Naive thymus-derived CD8-positive, alpha-beta T cell (primary cell): ENCODE measurements around the gene CCHCR1. TPM values are rescaled to one million over a fixed set of nuclear protein-coding genes. Genes with fewer than 3 reads are reported as not detected.
"Not testable (repeated sequence)": the region's sequence is repeated elsewhere in the genome, so short reads cannot be mapped to it uniquely, and the experiment has no call there.

Experiments
- ATAC-seq, 2 donors: fragments of 150-1000 bp; cut with Tn5 transposase in 1 of 2; sonication (Bioruptor Pico), chemical (Tn5 transposase) in 1 of 2; 1 replicate in 1 of 2; 2 replicates in 1 of 2; pipeline ENCODE4 v1.10.0; 2021; ENCODE audit warnings: mild to moderate bottlenecking in 2 of 2, moderate library complexity in 2 of 2
- POLR2A ChIA-PET: fragments of 350-600 bp; sonication (Branson Sonifier 250); formaldehyde crosslinking; loops from one replicate; lab custom pipeline; 2021; ENCODE audit warnings: antibody characterized with exemption; lab: Charles Lee
- DNase-seq, 10 donors: peaks; one replicate each; pipeline versions ENCODE4 v3.0.0 to v3.0.0-alpha.2; 2020 to 2022
- H3K27ac Mint-ChIP-seq, 10 donors: one replicate each; pipeline ENCODE4 v1.8.0; 2020 to 2022; ENCODE audit warnings: mild to moderate bottlenecking in 10 of 10, mixed read lengths in 10 of 10, moderate library complexity in 4 of 10, inconsistent platforms in 1 of 10
- H3K27me3 Mint-ChIP-seq, 5 donors: one replicate each; pipeline ENCODE4 v1.8.0; 2021 to 2022; ENCODE audit warnings: mixed read lengths in 5 of 5
- H3K36me3 Mint-ChIP-seq, 3 donors: one replicate each; pipeline ENCODE4 v1.8.0; 2020 to 2022; ENCODE audit warnings: mixed read lengths in 3 of 3, mild to moderate bottlenecking in 2 of 3, inconsistent platforms in 1 of 3
- H3K4me1 Mint-ChIP-seq, 4 donors: one replicate each; pipeline ENCODE4 v1.8.0; 2021 to 2022; ENCODE audit warnings: mixed read lengths in 4 of 4
- H3K4me3 Mint-ChIP-seq, 10 donors: one replicate each; pipeline ENCODE4 v1.8.0; 2020 to 2022; ENCODE audit warnings: mild to moderate bottlenecking in 10 of 10, mixed read lengths in 10 of 10, moderate library complexity in 6 of 10, inconsistent platforms in 1 of 10
- H3K9me3 Mint-ChIP-seq, 9 donors: one replicate each; pipeline ENCODE4 v1.8.0; 2020 to 2022; ENCODE audit warnings: mixed read lengths in 9 of 9, mild to moderate bottlenecking in 3 of 9, inconsistent platforms in 1 of 9, moderate library complexity in 1 of 9
- polyA plus RNA-seq, 3 donors: library from polyadenylated mRNA; unstranded; fragments of 300-500 nt; fragmentation: Illumina TruSeq; gene quantifications; one replicate each; pipeline ENCODE4 v1.2.3, GENCODE V29; 2021
- total RNA-seq, 8 experiments: library from RNA in 2 of 8; stranded (reverse) in 2 of 8; gene quantifications; one replicate each; pipeline ENCODE4 v1.2.3 and lab custom pipeline; 2021 to 2026

CCHCR1 gene, protein sequence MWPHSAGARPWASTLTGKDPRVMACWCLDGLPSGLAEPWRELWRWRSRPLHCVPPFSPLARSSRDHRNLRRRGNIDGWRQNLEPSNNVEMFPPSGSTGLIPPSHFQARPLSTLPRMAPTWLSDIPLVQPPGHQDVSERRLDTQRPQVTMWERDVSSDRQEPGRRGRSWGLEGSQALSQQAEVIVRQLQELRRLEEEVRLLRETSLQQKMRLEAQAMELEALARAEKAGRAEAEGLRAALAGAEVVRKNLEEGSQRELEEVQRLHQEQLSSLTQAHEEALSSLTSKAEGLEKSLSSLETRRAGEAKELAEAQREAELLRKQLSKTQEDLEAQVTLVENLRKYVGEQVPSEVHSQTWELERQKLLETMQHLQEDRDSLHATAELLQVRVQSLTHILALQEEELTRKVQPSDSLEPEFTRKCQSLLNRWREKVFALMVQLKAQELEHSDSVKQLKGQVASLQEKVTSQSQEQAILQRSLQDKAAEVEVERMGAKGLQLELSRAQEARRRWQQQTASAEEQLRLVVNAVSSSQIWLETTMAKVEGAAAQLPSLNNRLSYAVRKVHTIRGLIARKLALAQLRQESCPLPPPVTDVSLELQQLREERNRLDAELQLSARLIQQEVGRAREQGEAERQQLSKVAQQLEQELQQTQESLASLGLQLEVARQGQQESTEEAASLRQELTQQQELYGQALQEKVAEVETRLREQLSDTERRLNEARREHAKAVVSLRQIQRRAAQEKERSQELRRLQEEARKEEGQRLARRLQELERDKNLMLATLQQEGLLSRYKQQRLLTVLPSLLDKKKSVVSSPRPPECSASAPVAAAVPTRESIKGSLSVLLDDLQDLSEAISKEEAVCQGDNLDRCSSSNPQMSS
- 10 to 100 TPM; 36.4 to 37.8 TPM for total RNA-seq
- 1 to 10 TPM; 6.3 to 9.2 (median 6.4) TPM for polyA plus RNA-seq
- total RNA-seq (lab: John Stamatoyannopoulos, UW), result 14.9 to 51.7 (median 27.9) reads per million in 6 experiments

DNA sequence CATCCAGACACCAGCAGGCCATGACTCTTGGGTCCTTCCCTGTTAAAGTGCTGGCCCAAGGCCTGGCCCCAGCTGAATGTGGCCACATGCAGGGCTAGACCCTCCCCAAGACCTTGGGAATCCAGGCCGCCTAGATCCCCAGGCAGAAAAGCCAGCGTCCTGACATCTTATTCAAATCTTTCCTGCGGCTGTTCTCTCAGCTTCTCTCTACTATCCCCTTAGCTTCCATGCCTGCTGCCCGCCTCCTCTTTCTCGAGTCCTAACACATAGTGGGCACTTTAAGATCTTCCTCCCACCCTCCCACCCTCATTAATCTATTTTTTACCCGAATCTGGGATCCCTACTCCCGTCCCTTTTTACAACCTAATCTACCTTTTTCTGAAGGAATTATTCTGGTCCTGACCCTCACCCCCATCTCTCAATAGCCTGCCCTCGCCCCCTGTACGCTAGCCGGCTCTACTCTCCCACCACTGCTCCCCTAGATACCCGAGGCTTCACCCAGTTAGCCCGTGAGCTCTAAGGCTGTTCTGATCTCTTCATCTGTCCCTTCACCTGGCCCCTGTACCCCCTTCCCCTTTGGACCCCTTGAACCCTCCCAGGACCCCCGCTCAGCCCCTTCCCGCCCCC is at the start of gene CCHCR1:
TSS of gene CCHCR1 (minus strand) at position 290 of the 627 bp plus-strand sequence. CDS start at position 88, 202 bp downstream.
- H3K4me3 Mint-ChIP-seq, result peak within 1 kb of the TSS; percentile 83 to 100 (median 93)
- POLR2A ChIA-PET, result interaction anchor here (0.6 to 2.0 kb wide), 8 partner anchors 12 to 449 kb away, joined by 3 to 12 read pairs (median 4); no protein-coding TSS in a partner anchor
- H3K36me3 Mint-ChIP-seq, result peaks cover 0 to 22% (median 15%) of the 10 kb centered on the region in 3 donors
- ATAC-seq (peak; percentile 28 to 46), DNase-seq (no peak)
- H3K27me3 Mint-ChIP-seq, result no peaks in the 10 kb centered on the region
- peak within 1 kb of the TSS; percentile 60 to 96 (median 88) for H3K27ac Mint-ChIP-seq
- H3K4me1 Mint-ChIP-seq, result peaks cover 15 to 31% (median 24%) of the 10 kb centered on the region in 4 donors
- H3K9me3 Mint-ChIP-seq, result no peaks in the 10 kb centered on the region

DNA sequence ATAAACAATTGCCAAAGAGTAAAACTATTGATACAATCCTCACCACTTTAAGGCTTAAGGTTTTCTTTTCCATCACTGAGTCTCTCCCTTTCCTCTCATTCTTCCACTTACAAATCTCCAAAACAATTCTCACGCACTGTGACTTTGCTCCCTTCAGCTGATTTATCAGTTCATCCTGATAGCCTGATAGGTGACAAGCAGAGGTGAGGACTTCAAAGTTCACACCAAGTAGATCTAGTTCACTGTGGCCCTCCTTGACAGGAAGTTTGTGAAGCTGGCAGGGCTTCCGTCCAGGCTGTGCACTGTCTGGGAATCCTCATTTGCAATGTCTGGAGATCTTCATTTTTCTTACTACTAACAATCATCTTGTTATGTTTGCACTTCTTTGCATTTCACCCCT is 48.0 kb upstream of the CCHCR1 start:
- Mint-ChIP-seq H3K4me1 (peaks cover 14 to 52% (median 48%) of the 10 kb centered on the region in 4 donors), H3K36me3 (peaks cover 0 to 13% (median 3%) of the 10 kb centered on the region in 3 donors), H3K27me3 (peaks cover 0 to 1% (median 0%) of the 10 kb centered on the region in 5 donors), H3K9me3 (no peaks in the 10 kb centered on the region), H3K4me3 (peak overlapping the region in 8 of 10 donors; percentile 30 to 70 (median 56)), H3K27ac (peak overlapping the region in 9 of 10 donors; percentile 6 to 92 (median 87))
- ATAC-seq, result no peak
- POLR2A ChIA-PET, result interaction anchor here (0.6 to 1.6 kb wide), 4 partner anchors 47 to 148 kb away, joined by 3 to 7 read pairs (median 4); no protein-coding TSS in a partner anchor
- no peak for DNase-seq

DNA sequence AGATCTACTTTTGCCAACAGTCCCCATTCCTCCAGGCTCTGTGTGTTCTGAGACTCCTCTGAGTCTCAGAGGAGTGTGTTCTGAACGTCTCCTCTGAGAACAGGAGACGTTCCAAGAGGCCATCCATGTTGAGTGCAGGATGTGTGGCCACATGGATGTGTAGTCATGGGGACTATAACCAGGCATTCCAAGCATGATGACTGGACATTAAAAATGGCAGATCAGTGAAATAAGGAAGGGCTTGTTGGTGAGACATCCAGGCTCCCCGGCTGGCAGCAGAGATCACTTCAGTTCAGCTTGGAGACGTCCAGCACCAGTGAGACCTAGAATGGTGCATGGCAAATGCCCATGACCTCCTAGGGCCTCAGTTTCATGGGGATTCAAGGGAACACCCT is 47.1 kb upstream of the CCHCR1 start:
- H3K4me3 Mint-ChIP-seq, result peak overlapping the region; percentile 51 to 94 (median 88)
- DNase-seq (no peak), ATAC-seq (no peak)
- peaks cover 0 to 13% (median 3%) of the 10 kb centered on the region in 3 donors for H3K36me3 Mint-ChIP-seq
- peaks cover 15 to 59% (median 56%) of the 10 kb centered on the region in 4 donors for H3K4me1 Mint-ChIP-seq
- H3K27ac Mint-ChIP-seq, result peak overlapping the region; percentile 88 to 98 (median 97)
- H3K9me3 Mint-ChIP-seq, result no peaks in the 10 kb centered on the region
- POLR2A ChIA-PET, result interaction anchor here (0.6 to 1.6 kb wide), 4 partner anchors 46 to 162 kb away, joined by 3 to 7 read pairs (median 5); no protein-coding TSS in a partner anchor
- peaks cover 0 to 1% (median 0%) of the 10 kb centered on the region in 5 donors for H3K27me3 Mint-ChIP-seq

DNA sequence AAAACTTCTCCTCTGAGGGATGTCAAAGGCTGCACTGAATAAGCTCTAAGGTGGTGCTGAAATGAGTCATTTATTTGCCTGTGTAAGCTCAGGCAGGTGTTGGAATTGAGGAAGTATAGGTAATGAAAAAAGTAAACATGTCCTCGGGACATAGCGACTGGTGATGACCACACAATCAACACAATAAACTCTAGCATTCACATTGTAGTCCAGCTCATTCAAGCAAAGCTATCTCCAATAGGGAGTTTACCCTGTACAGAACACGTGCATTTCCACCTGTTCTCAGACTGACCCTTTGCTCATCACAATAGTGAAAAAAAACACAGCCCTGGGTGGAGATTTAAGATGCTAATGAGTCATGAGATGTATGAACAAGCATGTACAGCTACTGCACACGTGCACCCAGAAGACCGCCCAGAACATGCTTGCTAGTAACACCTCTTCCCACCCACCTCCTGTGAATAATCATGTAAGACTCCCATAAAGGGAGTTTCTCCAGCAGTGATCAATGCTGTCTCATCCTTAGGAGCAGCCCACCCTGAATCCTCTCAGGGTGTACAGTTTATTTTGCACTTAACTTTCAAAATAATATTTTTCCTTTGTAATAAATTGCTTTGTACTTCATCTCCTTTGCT is 45.9 kb upstream of the CCHCR1 start:
- peaks cover 0 to 15% (median 3%) of the 10 kb centered on the region in 3 donors for H3K36me3 Mint-ChIP-seq

DNA sequence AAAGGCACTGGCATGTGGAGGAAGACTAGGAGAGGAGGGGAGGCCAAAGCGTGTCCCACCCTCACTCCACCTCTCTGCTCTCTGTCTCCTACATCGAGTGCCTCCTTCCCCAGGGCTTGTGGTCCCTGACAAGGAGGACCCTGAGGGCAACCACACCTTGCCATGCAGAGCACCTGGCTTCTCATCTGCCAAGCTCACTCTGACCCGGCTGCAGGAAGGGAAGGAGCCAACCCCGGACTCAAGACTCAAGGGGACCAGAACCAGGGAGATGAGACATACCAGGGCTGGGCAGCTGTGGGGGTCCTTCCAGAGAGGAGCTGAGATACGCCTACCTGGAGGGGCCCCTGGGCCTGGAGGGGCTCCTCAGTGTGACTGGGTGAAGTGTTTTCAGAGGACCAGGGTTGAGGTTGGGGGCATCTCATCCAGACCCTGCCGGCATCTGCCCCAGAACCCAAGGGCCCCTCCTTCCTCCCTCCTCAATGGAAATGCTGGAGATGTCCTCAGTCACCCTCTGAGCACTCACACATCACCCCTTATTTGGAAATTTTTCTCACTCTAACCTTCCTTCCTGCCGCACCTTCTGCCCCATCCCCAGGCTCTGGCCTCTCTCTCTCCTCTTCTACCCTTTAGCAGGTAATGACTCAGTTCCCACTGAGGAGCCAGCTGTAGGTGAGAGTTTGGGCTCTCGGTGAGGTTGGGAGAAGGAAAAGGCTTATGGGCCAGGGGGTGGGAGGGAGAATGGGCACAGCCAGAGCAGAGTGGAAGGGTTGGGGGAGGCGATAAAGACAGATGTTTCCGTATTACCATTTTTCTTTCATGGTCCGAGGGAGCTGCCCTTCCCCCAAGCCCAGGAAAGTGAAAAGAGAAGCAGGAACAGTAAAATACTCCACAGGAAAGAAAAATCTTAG is 44.9 kb upstream of the CCHCR1 start:
- H3K27ac Mint-ChIP-seq, result peak overlapping the region in 9 of 10 donors; percentile 89 to 98 (median 97)
- POLR2A ChIA-PET, result interaction anchor here (0.5 to 2.1 kb wide), 15 partner anchors 64 to 398 kb away, joined by 3 to 9 read pairs (median 5); no protein-coding TSS in a partner anchor
- H3K27me3 Mint-ChIP-seq, result peaks cover 0 to 1% (median 0%) of the 10 kb centered on the region in 5 donors
- ATAC-seq (no peak), DNase-seq (no peak)
- H3K4me1 Mint-ChIP-seq, result peaks cover 16 to 73% (median 66%) of the 10 kb centered on the region in 4 donors
- H3K9me3 Mint-ChIP-seq, result no peaks in the 10 kb centered on the region
- peaks cover 0 to 15% (median 3%) of the 10 kb centered on the region in 3 donors for H3K36me3 Mint-ChIP-seq
- peak overlapping the region in 7 of 10 donors; percentile 4 to 94 (median 82) for H3K4me3 Mint-ChIP-seq

More for the DNA sequence above, 45.9 kb upstream of the CCHCR1 start:
- POLR2A ChIA-PET, result interaction anchor here (0.5 to 2.1 kb wide), 13 partner anchors 63 to 449 kb away, joined by 3 to 9 read pairs (median 5); partner anchors contain the start of gene BAG6
- H3K27ac Mint-ChIP-seq, result peak overlapping the region; percentile 88 to 98 (median 97)
- H3K4me1 Mint-ChIP-seq, result peaks cover 19 to 70% (median 68%) of the 10 kb centered on the region in 4 donors
- H3K9me3 Mint-ChIP-seq, result no peaks in the 10 kb centered on the region
- peak overlapping the region; percentile 78 to 94 (median 90) for H3K4me3 Mint-ChIP-seq
- DNase-seq (peak in 7 of 10 donors; percentile 28 to 69 (median 35)), ATAC-seq (peak; percentile 67 to 77)
- peaks cover 0 to 1% (median 0%) of the 10 kb centered on the region in 5 donors for H3K27me3 Mint-ChIP-seq

DNA sequence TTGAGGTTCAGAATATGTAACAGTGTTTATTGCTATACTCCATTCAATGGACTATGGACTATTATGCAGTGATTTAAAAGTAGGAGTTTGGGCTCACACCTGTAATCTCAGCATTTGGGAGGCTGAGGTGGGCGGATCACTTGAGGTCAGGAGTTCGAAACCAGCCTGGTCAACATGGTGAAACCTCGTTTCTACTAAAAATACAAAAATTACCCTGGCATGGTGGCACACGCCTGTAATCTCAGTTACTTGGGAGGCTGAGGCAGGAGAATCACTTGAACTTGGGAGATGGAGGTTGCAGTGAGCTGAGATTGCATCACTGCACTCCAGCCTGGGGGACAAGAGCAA is 41.5 kb upstream of the CCHCR1 start:
- DNase-seq, H3K9me3 Mint-ChIP-seq, H3K27me3 Mint-ChIP-seq, ATAC-seq: not testable (repeated sequence)
- peaks cover 22 to 79% (median 74%) of the 10 kb centered on the region in 4 donors for H3K4me1 Mint-ChIP-seq
- H3K27ac Mint-ChIP-seq, result peak overlapping the region; percentile 89 to 100 (median 97)
- peaks cover 0 to 27% (median 7%) of the 10 kb centered on the region in 3 donors for H3K36me3 Mint-ChIP-seq
- peak overlapping the region; percentile 84 to 99 (median 90) for H3K4me3 Mint-ChIP-seq
- POLR2A ChIA-PET, result interaction anchor here (0.8 to 3.3 kb wide), 6 partner anchors 61 to 158 kb away, joined by 3 to 49 read pairs (median 6); partner anchors contain the start of gene HLA-B

DNA sequence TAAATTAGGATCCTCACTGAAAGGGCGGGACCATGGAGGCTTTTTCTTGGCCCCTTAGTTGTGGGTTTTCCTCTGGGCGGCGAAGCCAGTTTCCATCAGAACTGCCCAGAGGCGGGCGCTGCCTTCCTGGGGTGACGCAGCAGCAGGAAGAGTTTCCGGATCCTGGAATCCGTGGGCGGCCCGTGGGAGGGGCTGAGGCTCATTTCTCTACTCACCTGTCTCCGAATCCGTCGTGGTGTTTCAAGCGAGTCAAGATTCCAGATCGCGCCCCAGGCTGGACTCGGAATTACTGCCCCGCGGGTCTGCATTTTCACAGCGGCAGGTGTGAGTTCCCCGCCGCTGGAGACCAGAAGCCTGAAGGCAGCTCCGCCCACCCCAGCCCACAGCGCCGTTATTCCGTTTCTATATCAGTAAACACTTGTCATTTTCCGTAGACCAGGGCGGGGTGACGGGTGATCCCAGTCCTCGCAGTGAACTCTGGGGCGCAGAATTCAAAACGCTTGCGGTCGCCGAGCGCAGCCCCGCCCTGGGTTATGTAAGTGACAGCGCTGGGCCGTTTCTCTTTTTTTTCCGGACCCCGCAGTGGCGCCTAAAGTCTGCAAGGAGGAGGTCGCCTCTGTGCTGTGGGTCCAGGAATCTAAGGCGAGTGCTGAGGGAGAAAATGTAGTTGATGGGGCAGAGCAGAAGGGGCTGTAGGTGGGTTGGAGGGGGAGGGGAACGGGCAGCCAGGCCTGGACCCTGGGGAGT is 40.1 kb upstream of the CCHCR1 start:
- peaks cover 0 to 28% (median 7%) of the 10 kb centered on the region in 3 donors for H3K36me3 Mint-ChIP-seq
- H3K4me1 Mint-ChIP-seq, result peaks cover 17 to 69% (median 63%) of the 10 kb centered on the region in 4 donors

DNA sequence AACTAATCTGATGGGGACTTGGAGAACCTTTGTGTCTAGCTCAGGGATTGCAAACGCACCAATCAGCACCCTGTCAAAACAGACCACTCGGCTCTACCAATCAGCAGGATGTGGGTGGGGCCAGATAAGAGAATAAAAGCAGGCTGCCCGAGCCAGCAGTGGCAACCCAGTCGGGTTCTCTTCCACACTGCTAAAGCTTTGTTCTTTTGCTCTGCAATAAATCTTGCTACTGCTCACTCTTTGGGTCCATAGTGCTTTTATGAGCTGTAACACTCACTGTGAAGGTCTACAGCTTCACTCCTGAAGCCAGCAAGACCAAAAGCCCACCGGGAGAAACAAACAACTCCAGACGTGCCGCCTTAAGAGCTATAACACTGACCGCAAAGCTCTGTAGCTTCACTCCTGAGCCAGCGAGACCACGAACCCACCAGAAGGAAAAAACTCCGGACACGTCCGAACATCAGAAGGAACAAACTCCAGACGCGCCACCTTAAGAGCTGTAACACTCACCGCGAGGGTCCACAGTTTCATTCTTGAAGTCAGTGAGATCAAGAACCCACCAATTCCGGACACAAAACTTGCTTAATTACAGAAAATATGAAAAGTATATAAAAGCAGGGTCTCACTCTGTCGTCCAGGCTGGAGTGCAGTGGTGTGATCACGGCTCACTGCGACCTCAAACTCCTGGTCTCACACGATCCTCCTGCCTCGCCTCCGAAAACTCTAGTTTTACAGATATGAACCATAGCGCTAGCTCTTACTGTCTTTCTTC is 38.8 kb upstream of the CCHCR1 start:
- Mint-ChIP-seq H3K36me3 (peaks cover 0 to 20% (median 7%) of the 10 kb centered on the region in 3 donors), H3K4me3 (peak overlapping the region; percentile 84 to 99 (median 90)), H3K4me1 (peaks cover 15 to 60% (median 53%) of the 10 kb centered on the region in 4 donors), H3K27ac (peak overlapping the region; percentile 89 to 100 (median 97))
- not testable (repeated sequence) for H3K9me3 Mint-ChIP-seq, ATAC-seq, H3K27me3 Mint-ChIP-seq
- POLR2A ChIA-PET, result interaction anchor here (0.5 to 4.5 kb wide), 21 partner anchors 9 to 1254 kb away, joined by 3 to 60 read pairs (median 6); partner anchors contain the start of genes CCHCR1, HLA-A, HLA-B and HLA-C
- DNase-seq, result peak in 1 of 10 donors; percentile 24

More for the DNA sequence above, 40.1 kb upstream of the CCHCR1 start:
- peak overlapping the region; percentile 84 to 99 (median 90) for H3K4me3 Mint-ChIP-seq
- DNase-seq (peak; percentile 82 to 98 (median 95)), ATAC-seq (peak; percentile 80)
- POLR2A ChIA-PET, result interaction anchor here (0.6 to 4.5 kb wide), 26 partner anchors 9 to 1774 kb away, joined by 3 to 60 read pairs (median 6); partner anchors contain the start of genes CCHCR1, GTF2H4, HLA-A and HLA-B
- peak overlapping the region; percentile 89 to 100 (median 97) for H3K27ac Mint-ChIP-seq
- no peaks in the 10 kb centered on the region for H3K27me3 Mint-ChIP-seq
- no peaks in the 10 kb centered on the region for H3K9me3 Mint-ChIP-seq
